Mesendoderm (in vitro differentiated cells): Measurements from ENCODE around the gene IL12A.

Experiments
- DNase-seq: peaks from one replicate; pipeline ENCODE4 v3.0.0; 2013
- H2AK5ac ChIP-seq: 2 replicates; pipeline ENCODE4 v1.6.1; 2013; ENCODE audit warnings: low read length, inconsistent platforms
- H2BK120ac ChIP-seq: 2 replicates; pipeline ENCODE4 v1.6.1; 2013; ENCODE audit warnings: low read depth, mild to moderate bottlenecking, low read length, moderate library complexity, mixed read lengths
- H2BK15ac ChIP-seq: replicated peaks from 2 replicates; pipeline ENCODE4 v1.6.1; 2013; ENCODE audit warnings: low read depth, mild to moderate bottlenecking, moderate library complexity
- H2BK5ac ChIP-seq: 2 replicates; pipeline ENCODE4 v1.6.1; 2013; ENCODE audit warnings: low read length, inconsistent platforms
- H3K18ac ChIP-seq: 2 replicates; pipeline ENCODE4 v1.6.1; 2013; ENCODE audit warnings: mild to moderate bottlenecking, low read length, mixed read lengths
- H3K23ac ChIP-seq: one replicate; pipeline ENCODE4 v1.6.1; 2013; ENCODE audit warnings: low read length
- H3K27ac ChIP-seq: 2 replicates; pipeline ENCODE4 v1.5.1; 2013; ENCODE audit warnings: low read depth, mild to moderate bottlenecking, inconsistent platforms, low read length, moderate library complexity
- H3K27me3 ChIP-seq: 2 replicates; pipeline ENCODE4 v1.6.1; 2013; ENCODE audit warnings: low read length, control low read depth, mild to moderate bottlenecking, inconsistent platforms; ENCODE audit not compliant: insufficient read depth, poor library complexity
- H3K36me3 ChIP-seq: 2 replicates; pipeline ENCODE4 v1.6.1; 2013; ENCODE audit warnings: low read length, inconsistent platforms; ENCODE audit not compliant: control insufficient read depth, insufficient read depth
- H3K4ac ChIP-seq: one replicate; pipeline ENCODE4 v1.6.1; 2013; ENCODE audit warnings: low read depth, mild to moderate bottlenecking, low read length, moderate library complexity
- H3K4me1 ChIP-seq: 2 replicates; pipeline ENCODE4 v1.6.1; 2013; ENCODE audit warnings: low read depth, low read length, inconsistent platforms; ENCODE audit not compliant: control insufficient read depth
- H3K4me2 ChIP-seq: 2 replicates; pipeline ENCODE4 v1.6.1; 2013; ENCODE audit warnings: low read length
- H3K4me3 ChIP-seq: 2 replicates; pipeline ENCODE4 v1.5.1; 2013; ENCODE audit warnings: mild to moderate bottlenecking, low read length
- H3K56ac ChIP-seq: one replicate; pipeline ENCODE4 v1.6.1; 2013; ENCODE audit warnings: low read length
- H3K79me1 ChIP-seq: 2 replicates; pipeline ENCODE4 v1.6.1; 2013; ENCODE audit warnings: low read length, inconsistent platforms
- H3K79me2 ChIP-seq: 2 replicates; pipeline ENCODE4 v1.6.1; 2013; ENCODE audit warnings: mild to moderate bottlenecking, low read length; ENCODE audit not compliant: control insufficient read depth, insufficient read depth
- H3K9ac ChIP-seq: 2 replicates; pipeline ENCODE4 v1.6.1; 2013; ENCODE audit warnings: low read length, inconsistent platforms
- H4K5ac ChIP-seq: one replicate; pipeline ENCODE4 v1.6.1; 2013; ENCODE audit warnings: low read length
- H4K8ac ChIP-seq: one replicate; pipeline ENCODE4 v1.6.1; 2013; ENCODE audit warnings: low read depth, mild to moderate bottlenecking, control low read depth, low read length, moderate library complexity
- WGBS: extraction: QIAGEN DNeasy Blood & Tissue Kit; methylation state at CpG from one replicate; pipeline ENCODE4 v1.1.7; 2013; ENCODE audit warnings: low lambda C conversion rate, missing lambda C conversion rate; ENCODE audit not compliant: insufficient coverage; ENCODE audit errors: extremely low coverage; 5-methylcytosine and 5-hydroxymethylcytosine counted together

Gene IL12A

GRCh38 chr3:159982442-159982974 lies 6.1 kb upstream of the IL12A start:
- Histone ChIP-seq H3K23ac (no peak overlapping the region), H3K9ac (no peak overlapping the region), H4K5ac (no peak overlapping the region), H3K4me1 (no peaks in the 10 kb centered on the region), H3K79me1 (no peaks in the 10 kb centered on the region), H3K4me2 (no peak overlapping the region), H3K27me3 (no peaks in the 10 kb centered on the region), H2BK120ac (no peak overlapping the region), H3K4me3 (no peak overlapping the region), H3K4ac (no peak overlapping the region), H2BK15ac (no peak overlapping the region), H3K18ac (no peak overlapping the region), H2BK5ac (no peak overlapping the region), H2AK5ac (no peak overlapping the region), H3K27ac (no peak overlapping the region), H3K36me3 (no peaks in the 10 kb centered on the region), H3K79me2 (no peaks in the 10 kb centered on the region), H4K8ac (no peak overlapping the region), H3K56ac (no peak overlapping the region)
- no CpG with 5 or more reads among the region's 4 CpGs for WGBS
- peak; percentile 32 for DNase-seq

- Histone ChIP-seq H3K79me1 (no peaks in the 10 kb centered on the region), H3K18ac (no peak overlapping the region), H3K27me3 (no peaks in the 10 kb centered on the region), H3K4me3 (no peak overlapping the region), H3K4ac (no peak overlapping the region), H2AK5ac (no peak overlapping the region), H2BK15ac (no peak overlapping the region), H4K8ac (no peak overlapping the region), H4K5ac (no peak overlapping the region), H2BK120ac (no peak overlapping the region), H3K79me2 (no peaks in the 10 kb centered on the region), H3K4me2 (no peak overlapping the region), H2BK5ac (no peak overlapping the region), H3K56ac (no peak overlapping the region), H3K9ac (no peak overlapping the region), H3K4me1 (no peaks in the 10 kb centered on the region), H3K27ac (no peak overlapping the region), H3K36me3 (no peaks in the 10 kb centered on the region), H3K23ac (no peak overlapping the region)
- peak; percentile 16 for DNase-seq
- no CpG with 5 or more reads among the region's 5 CpGs for WGBS
These were observed 1.3 kb upstream of the IL12A start for GRCh38 chr3:159987291-159987711.

GRCh38 chr3:159989973-159990846 lies 1.6 kb downstream of the IL12A start:
- H3K23ac ChIP-seq: no peak overlapping the region
- no peak overlapping the region for H3K4me2 ChIP-seq
- H2BK120ac ChIP-seq: no peak overlapping the region
- no peaks in the 10 kb centered on the region for H3K4me1 ChIP-seq
- no CpG with 5 or more reads among the region's 5 CpGs for WGBS
- no peaks in the 10 kb centered on the region for H3K79me2 ChIP-seq
- H3K27me3 ChIP-seq: no peaks in the 10 kb centered on the region
- H3K79me1 ChIP-seq: no peaks in the 10 kb centered on the region
- no peak overlapping the region for H3K18ac ChIP-seq
- H3K9ac ChIP-seq: no peak overlapping the region
- no peak overlapping the region for H3K56ac ChIP-seq
- H2BK5ac ChIP-seq: no peak overlapping the region
- H3K36me3 ChIP-seq: no peaks in the 10 kb centered on the region
- H3K27ac ChIP-seq: no peak overlapping the region
- no peak overlapping the region for H2AK5ac ChIP-seq
- no peak overlapping the region for H4K8ac ChIP-seq
- peak; percentile 37 for DNase-seq
- no peak overlapping the region for H3K4ac ChIP-seq
- H2BK15ac ChIP-seq: no peak overlapping the region
- H4K5ac ChIP-seq: no peak overlapping the region
- no peak overlapping the region for H3K4me3 ChIP-seq

GRCh38 chr3:159991591-159991990 lies 3.0 kb downstream of the IL12A start:
- Histone ChIP-seq H4K8ac (no peak overlapping the region), H3K79me2 (no peaks in the 10 kb centered on the region), H3K4me1 (no peaks in the 10 kb centered on the region), H3K9ac (no peak overlapping the region), H3K4me3 (no peak overlapping the region), H3K36me3 (no peaks in the 10 kb centered on the region), H3K56ac (no peak overlapping the region), H3K23ac (no peak overlapping the region), H3K18ac (no peak overlapping the region), H2BK120ac (no peak overlapping the region), H2AK5ac (no peak overlapping the region), H4K5ac (no peak overlapping the region), H3K79me1 (no peaks in the 10 kb centered on the region), H2BK15ac (no peak overlapping the region), H2BK5ac (no peak overlapping the region), H3K27ac (no peak overlapping the region), H3K4me2 (no peak overlapping the region), H3K4ac (no peak overlapping the region), H3K27me3 (no peaks in the 10 kb centered on the region)
- WGBS: no CpG with 5 or more reads among the region's 1 CpG
- DNase-seq: no peak

- H3K4ac ChIP-seq: no peak overlapping the region
- H3K79me1 ChIP-seq: no peaks in the 10 kb centered on the region
- H3K9ac ChIP-seq: no peak overlapping the region
- no peak overlapping the region for H4K5ac ChIP-seq
- no peak overlapping the region for H3K4me3 ChIP-seq
- H4K8ac ChIP-seq: no peak overlapping the region
- no peak overlapping the region for H3K18ac ChIP-seq
- H3K56ac ChIP-seq: no peak overlapping the region
- DNase-seq: no peak
- H2BK15ac ChIP-seq: no peak overlapping the region
- no peaks in the 10 kb centered on the region for H3K4me1 ChIP-seq
- H2BK5ac ChIP-seq: no peak overlapping the region
- no CpG with 5 or more reads among the region's 1 CpG for WGBS
- H3K79me2 ChIP-seq: no peaks in the 10 kb centered on the region
- no peak overlapping the region for H2BK120ac ChIP-seq
- H3K4me2 ChIP-seq: no peak overlapping the region
- no peak overlapping the region for H3K27ac ChIP-seq
- no peak overlapping the region for H3K23ac ChIP-seq
- H3K27me3 ChIP-seq: no peaks in the 10 kb centered on the region
- no peaks in the 10 kb centered on the region for H3K36me3 ChIP-seq
- H2AK5ac ChIP-seq: no peak overlapping the region
These were observed 4.0 kb downstream of the IL12A start for GRCh38 chr3:159992589-159992988.
